ENCODE data around the gene FTO.

The FTO gene

GRCh38 chr16:53904533-53904932 is 200.6 kb downstream of the FTO start:
- DNase-seq: peak in 1 of 14 donors; percentile 61

GRCh38 chr16:53905028-53905427 is 201.1 kb downstream of the FTO start:
- no peak for DNase-seq

- no peak for DNase-seq
Observed at GRCh38 chr16:53908731-53909130, 204.8 kb downstream of the FTO start.

- DNase-seq: no peak
Observed at GRCh38 chr16:53910990-53911389, 207.0 kb downstream of the FTO start.

- DNase-seq: no peak
Observed at GRCh38 chr16:53911513-53911912, 207.6 kb downstream of the FTO start.

- no peak for DNase-seq
Observed at GRCh38 chr16:53912155-53912554, 208.2 kb downstream of the FTO start.

- DNase-seq: peak in 1 of 14 donors; percentile 7
Observed at GRCh38 chr16:53913099-53913870, 209.3 kb downstream of the FTO start.

- peak in 2 of 14 donors; percentile 4 to 20 for DNase-seq
Observed at GRCh38 chr16:53913920-53914319, 210.0 kb downstream of the FTO start.

GRCh38 chr16:53914736-53915135 is 210.8 kb downstream of the FTO start:
- DNase-seq: no peak

GRCh38 chr16:53915452-53916160 is 211.7 kb downstream of the FTO start:
- DNase-seq: no peak

GRCh38 chr16:53920988-53921387 is 217.0 kb downstream of the FTO start:
- no peak for DNase-seq

- no peak for DNase-seq
Observed at GRCh38 chr16:53922067-53922806, 218.3 kb downstream of the FTO start.

- DNase-seq: no peak
Observed at GRCh38 chr16:53922807-53923571, 219.0 kb downstream of the FTO start.

GRCh38 chr16:53924331-53925106 is 220.6 kb downstream of the FTO start:
- no peak for DNase-seq

- DNase-seq: no peak
Observed at GRCh38 chr16:53925107-53925410, 221.1 kb downstream of the FTO start.

GRCh38 chr16:53925526-53925925 is 221.6 kb downstream of the FTO start:
- DNase-seq: no peak

GRCh38 chr16:53926209-53926608 is 222.3 kb downstream of the FTO start:
- DNase-seq: no peak

GRCh38 chr16:53932975-53933374 is 229.0 kb downstream of the FTO start:
- DNase-seq: no peak

- DNase-seq: no peak
Observed at GRCh38 chr16:53933407-53933806, 229.5 kb downstream of the FTO start.

GRCh38 chr16:53936052-53936451 is 232.1 kb downstream of the FTO start:
- no peak for DNase-seq

- no peak for DNase-seq
Observed at GRCh38 chr16:53936529-53936928, 232.6 kb downstream of the FTO start.

All from C1 segment of cervical spinal cord (tissue), 14 donors.